Measurements from ENCODE around the gene SLC22A8. TPM values are rescaled to one million over a fixed set of nuclear protein-coding genes. Genes with fewer than 3 reads are reported as not detected.
"Not testable (repeated sequence)": the region's sequence is repeated elsewhere in the genome, so short reads cannot be mapped to it uniquely, and the experiment has no call there.

Gene SLC22A8
- total and polyA plus RNA-seq, 4 experiments from 2014 or later: not detected

DNA sequence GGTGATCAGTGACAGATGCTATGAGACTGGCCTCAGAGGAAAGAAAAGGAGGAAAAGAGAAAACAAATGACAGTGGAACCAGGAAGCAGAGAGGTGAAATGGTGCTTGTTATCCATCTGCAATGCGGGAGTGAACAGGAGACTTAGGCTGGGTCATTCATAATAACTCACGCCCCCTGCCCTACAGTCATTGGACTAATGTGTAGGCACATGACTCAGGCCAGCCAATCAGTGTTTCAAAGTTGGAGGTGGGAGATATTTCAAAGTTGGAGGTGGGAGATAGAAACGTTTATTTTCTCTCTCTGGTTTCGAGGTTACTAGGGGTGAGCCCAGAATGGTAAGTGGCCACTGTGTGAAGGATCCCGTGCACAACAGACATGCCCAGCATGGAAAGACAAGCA lies 61.2 kb downstream of the SLC22A8 start:
- DNase-seq: no peak
- Mint-ChIP-seq H3K9me3 (no peaks in the 10 kb centered on the region), H3K27ac (no peak overlapping the region), H3K27me3 (peaks cover 9 to 17% of the 10 kb centered on the region in 2 donors), H3K36me3 (no peaks in the 10 kb centered on the region), H3K4me3 (no peak overlapping the region), H3K4me1 (peaks cover 0 to 10% (median 5%) of the 10 kb centered on the region in 4 donors)
- POLR2A ChIA-PET (ENCODE audit: partially characterized antibody): no interaction called here
- H3K27ac ChIP-seq (ENCODE audit: low read depth, low read length): no peak overlapping the region
- H3K4me3 ChIP-seq (ENCODE audit: low read length in 2 of 2): no peak overlapping the region
- no peaks in the 10 kb centered on the region for H3K27me3 ChIP-seq (ENCODE audit: insufficient read depth, low read length)
- intact Hi-C loops (cut with micrococcal nuclease): no loop called here
- H3K36me3 ChIP-seq (ENCODE audit: insufficient read depth, low read length): no peaks in the 10 kb centered on the region
- CTCF ChIA-PET (ENCODE audit: partially characterized antibody): no interaction called here
- H3K9me3 ChIP-seq (ENCODE audit: control insufficient read depth in 1 of 2, low read length in 2 of 2): no peaks in the 10 kb centered on the region
- no peaks in the 10 kb centered on the region for H3K4me1 ChIP-seq (ENCODE audit: insufficient read depth, low read length)

- no peaks in the 10 kb centered on the region for H3K9me3 Mint-ChIP-seq
- intact Hi-C loops (cut with micrococcal nuclease): no loop called here
- peaks cover 0 to 7% (median 3%) of the 10 kb centered on the region in 4 donors for H3K4me1 Mint-ChIP-seq
- no peaks in the 10 kb centered on the region for H3K36me3 Mint-ChIP-seq
- no peak overlapping the region for H3K27ac Mint-ChIP-seq
- Histone ChIP-seq H3K9me3 (ENCODE audit: control insufficient read depth in 1 of 2, low read length in 2 of 2) (no peaks in the 10 kb centered on the region), H3K27ac (ENCODE audit: low read depth, low read length) (no peak overlapping the region), H3K4me1 (ENCODE audit: insufficient read depth, low read length) (no peaks in the 10 kb centered on the region), H3K36me3 (ENCODE audit: insufficient read depth, low read length) (no peaks in the 10 kb centered on the region), H3K4me3 (ENCODE audit: low read length in 2 of 2) (no peak overlapping the region), H3K27me3 (ENCODE audit: insufficient read depth, low read length) (no peaks in the 10 kb centered on the region)
- DNase-seq: no peak
- H3K27me3 Mint-ChIP-seq: peaks cover 11 to 17% of the 10 kb centered on the region in 2 donors
- H3K4me3 Mint-ChIP-seq: no peak overlapping the region
- ChIA-PET CTCF (ENCODE audit: partially characterized antibody) (no interaction called here), POLR2A (ENCODE audit: partially characterized antibody) (no interaction called here)
Observed at GRCh38 chr11:62953811-62954210, 61.8 kb downstream of the SLC22A8 start.

DNA sequence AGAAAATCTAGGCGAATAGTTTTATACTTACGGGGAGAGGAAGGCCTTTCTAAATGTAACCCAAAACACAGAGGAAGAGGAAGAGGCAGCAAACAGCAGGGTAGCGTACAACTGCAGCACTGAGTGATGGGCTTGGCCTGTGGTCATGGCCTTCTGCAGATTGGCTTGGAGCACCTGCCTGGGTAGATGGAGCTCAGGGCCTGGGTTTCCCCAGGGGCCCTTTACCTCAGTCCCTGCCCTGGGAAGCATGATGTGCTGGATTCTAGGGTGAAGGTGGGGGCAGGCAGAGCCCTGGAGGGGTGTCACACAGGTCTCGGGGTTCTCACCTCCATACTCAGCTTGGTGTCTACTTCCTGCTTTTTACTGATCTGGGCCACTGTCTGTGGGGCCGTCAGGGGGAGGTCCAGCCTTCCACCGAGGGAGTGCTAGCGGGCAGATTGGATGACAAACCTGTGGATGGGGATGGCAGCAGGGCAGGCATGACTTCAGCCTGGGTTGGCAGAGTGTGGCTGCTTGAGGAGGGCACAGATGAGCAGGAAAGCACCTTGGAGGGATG lies 66.8 kb downstream of the SLC22A8 start:
- Mint-ChIP-seq H3K9me3 (no peaks in the 10 kb centered on the region), H3K27ac (peak overlapping the region in 1 of 7 donors; percentile 34), H3K4me1 (peaks cover 0 to 1% (median 0%) of the 10 kb centered on the region in 4 donors), H3K4me3 (no peak overlapping the region), H3K27me3 (peaks cover 15 to 20% of the 10 kb centered on the region in 2 donors), H3K36me3 (no peaks in the 10 kb centered on the region)
- H3K36me3 ChIP-seq (ENCODE audit: insufficient read depth, low read length): no peaks in the 10 kb centered on the region
- intact Hi-C loops (cut with micrococcal nuclease): no loop called here
- H3K27ac ChIP-seq (ENCODE audit: low read depth, low read length): no peak overlapping the region
- no peaks in the 10 kb centered on the region for H3K9me3 ChIP-seq (ENCODE audit: control insufficient read depth in 1 of 2, low read length in 2 of 2)
- POLR2A ChIA-PET (ENCODE audit: partially characterized antibody): no interaction called here
- DNase-seq: no peak
- no peak overlapping the region for H3K4me3 ChIP-seq (ENCODE audit: low read length in 2 of 2)
- H3K27me3 ChIP-seq (ENCODE audit: insufficient read depth, low read length): no peaks in the 10 kb centered on the region
- no peaks in the 10 kb centered on the region for H3K4me1 ChIP-seq (ENCODE audit: insufficient read depth, low read length)
- CTCF ChIA-PET (ENCODE audit: partially characterized antibody): interaction anchor here (1.5 kb wide), 1 partner anchor 43 kb away, joined by 3 read pairs; no protein-coding TSS in a partner anchor

DNA sequence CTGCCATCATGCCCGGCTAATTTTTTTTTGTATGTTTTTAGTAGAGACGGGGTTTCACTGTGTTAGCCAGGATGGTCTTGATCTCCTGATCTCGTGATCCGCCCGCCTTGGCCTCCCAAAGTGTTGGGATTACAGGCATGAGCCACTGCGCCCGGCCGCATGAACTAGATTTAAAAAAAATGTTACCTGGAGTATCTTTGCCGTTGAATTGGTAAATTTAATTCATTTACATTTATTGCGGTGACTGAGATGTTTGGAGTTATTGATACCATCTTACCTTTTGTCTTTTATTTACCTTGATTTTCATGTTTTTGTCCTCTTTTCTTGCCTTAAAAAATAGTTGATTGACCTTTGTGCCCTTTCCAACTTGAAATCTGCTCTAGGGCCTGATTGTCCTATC lies 70.1 kb downstream of the SLC22A8 start:
- H3K4me1 ChIP-seq (ENCODE audit: insufficient read depth, low read length); DNase-seq; H3K36me3 Mint-ChIP-seq; H3K4me3 ChIP-seq (ENCODE audit: low read length in 2 of 2); H3K36me3 ChIP-seq (ENCODE audit: insufficient read depth, low read length); H3K9me3 Mint-ChIP-seq; H3K9me3 ChIP-seq (ENCODE audit: control insufficient read depth in 1 of 2, low read length in 2 of 2); H3K27me3 ChIP-seq (ENCODE audit: insufficient read depth, low read length); H3K4me3 Mint-ChIP-seq; H3K27ac ChIP-seq (ENCODE audit: low read depth, low read length); POLR2A ChIA-PET (ENCODE audit: partially characterized antibody); H3K27ac Mint-ChIP-seq; H3K4me1 Mint-ChIP-seq; intact Hi-C loops (cut with micrococcal nuclease): not testable (repeated sequence)
- CTCF ChIA-PET (ENCODE audit: partially characterized antibody): interaction anchor here (2.6 kb wide), 1 partner anchor 39 kb away, joined by 10 read pairs; no protein-coding TSS in a partner anchor
- peaks cover 15 to 18% of the 10 kb centered on the region in 2 donors for H3K27me3 Mint-ChIP-seq

Other genes with a start within 250 kb of the SLC22A8 start
- 10 to 100 TPM; 26.3 to 34.0 TPM for gene TAF6L, start 244.4 kb downstream of the SLC22A8 start, total RNA-seq
- 10 to 100 TPM in 1 of 2 donors, 1 to 10 TPM in 1; 5.7 to 10.5 TPM for gene TAF6L, start 244.4 kb downstream of the SLC22A8 start, polyA plus RNA-seq
- 10 to 100 TPM; 66.3 to 66.6 TPM for gene TMEM179B, start 228.4 kb downstream of the SLC22A8 start, total RNA-seq
- 100 to 1,000 TPM; 102 to 166 TPM for gene TMEM179B, start 228.4 kb downstream of the SLC22A8 start, polyA plus RNA-seq
- gene TMEM223, start 223.8 kb downstream of the SLC22A8 start, total RNA-seq: 10 to 100 TPM; 21.6 to 23.1 TPM
- 10 to 100 TPM; 38.9 to 45.5 TPM for gene TMEM223, start 223.8 kb downstream of the SLC22A8 start, polyA plus RNA-seq
- 100 to 1,000 TPM; 195 to 196 TPM for gene NXF1, start 210.4 kb downstream of the SLC22A8 start, total RNA-seq
- 10 to 100 TPM; 75.2 to 83.2 TPM for gene NXF1, start 210.4 kb downstream of the SLC22A8 start, polyA plus RNA-seq
- 10 to 100 TPM; 66.0 to 67.9 TPM for gene STX5, start 183.8 kb downstream of the SLC22A8 start, total RNA-seq
- gene STX5, start 183.8 kb downstream of the SLC22A8 start, polyA plus RNA-seq: 10 to 100 TPM; 30.4 to 31.8 TPM
- gene TEX54, start 183.0 kb downstream of the SLC22A8 start, total RNA-seq: not detected
- gene TEX54, start 183.0 kb downstream of the SLC22A8 start, polyA plus RNA-seq: 1 to 10 TPM; 1.3 to 1.9 TPM
- gene WDR74, start 176.3 kb downstream of the SLC22A8 start, total RNA-seq: 10 to 100 TPM; 79.3 to 82.2 TPM
- 10 to 100 TPM; 33.9 to 50.8 TPM for gene WDR74, start 176.3 kb downstream of the SLC22A8 start, polyA plus RNA-seq
- gene SLC3A2, start 134.9 kb downstream of the SLC22A8 start, total RNA-seq: 100 to 1,000 TPM; 205 to 215 TPM
- gene SLC3A2, start 134.9 kb downstream of the SLC22A8 start, polyA plus RNA-seq: 100 to 1,000 TPM; 157 to 226 TPM
- gene CHRM1, start 94.5 kb downstream of the SLC22A8 start, total RNA-seq: not detected
- not detected for gene CHRM1, start 94.5 kb downstream of the SLC22A8 start, polyA plus RNA-seq
- gene SLC22A6, start 30.9 kb downstream of the SLC22A8 start, total RNA-seq: not detected
- gene SLC22A6, start 30.9 kb downstream of the SLC22A8 start, polyA plus RNA-seq: not detected
- gene SLC22A24, start 128.4 kb upstream of the SLC22A8 start, total RNA-seq: not detected
- gene SLC22A24, start 128.4 kb upstream of the SLC22A8 start, polyA plus RNA-seq: not detected
- not detected for gene SLC22A25, start 227.8 kb upstream of the SLC22A8 start, total RNA-seq
- gene SLC22A25, start 227.8 kb upstream of the SLC22A8 start, polyA plus RNA-seq: not detected